ENCODE measurements around the gene NKD1.
"Not testable (repeated sequence)": the region's sequence is repeated elsewhere in the genome, so short reads cannot be mapped to it uniquely, and the experiment has no call there.

The NKD1 gene

DNA sequence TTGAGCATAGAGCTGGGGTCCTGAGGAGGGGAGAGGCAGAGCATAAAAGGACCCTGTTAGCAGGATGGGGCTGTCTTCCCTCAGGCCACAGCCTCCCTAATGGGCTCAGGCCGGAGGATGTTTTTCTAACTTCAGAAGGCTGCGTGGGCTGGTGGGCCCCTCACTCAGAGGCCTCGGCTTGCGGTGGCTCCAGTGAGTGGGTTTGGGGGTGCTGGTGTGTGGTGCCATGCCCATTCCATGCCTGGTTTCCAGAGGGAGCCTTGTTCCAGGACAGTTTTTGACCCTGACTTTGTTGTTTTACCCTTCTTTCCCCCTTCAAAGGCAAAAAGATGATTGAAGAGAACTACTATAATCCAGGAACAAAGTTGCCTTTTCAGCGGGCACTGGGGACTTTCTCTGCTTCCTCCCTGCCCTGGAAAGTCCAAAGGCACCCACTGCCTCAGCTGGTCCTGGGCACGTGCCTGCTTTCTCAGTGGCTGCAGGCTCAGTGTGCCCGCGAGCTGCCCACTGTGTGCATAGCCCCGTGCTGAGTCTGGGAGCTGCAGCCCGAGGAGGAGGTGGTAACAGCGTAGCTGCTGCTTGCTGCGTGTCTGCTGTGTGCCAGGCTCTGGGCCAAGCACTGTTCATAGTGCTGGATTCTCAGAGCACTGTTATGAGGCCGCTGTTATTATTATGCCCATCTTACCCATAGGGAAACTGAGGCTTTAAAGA is 11.8 kb downstream of the NKD1 start:
- DNase-seq (ENCODE audit: low read depth in 2 of 2), result no peak

DNA sequence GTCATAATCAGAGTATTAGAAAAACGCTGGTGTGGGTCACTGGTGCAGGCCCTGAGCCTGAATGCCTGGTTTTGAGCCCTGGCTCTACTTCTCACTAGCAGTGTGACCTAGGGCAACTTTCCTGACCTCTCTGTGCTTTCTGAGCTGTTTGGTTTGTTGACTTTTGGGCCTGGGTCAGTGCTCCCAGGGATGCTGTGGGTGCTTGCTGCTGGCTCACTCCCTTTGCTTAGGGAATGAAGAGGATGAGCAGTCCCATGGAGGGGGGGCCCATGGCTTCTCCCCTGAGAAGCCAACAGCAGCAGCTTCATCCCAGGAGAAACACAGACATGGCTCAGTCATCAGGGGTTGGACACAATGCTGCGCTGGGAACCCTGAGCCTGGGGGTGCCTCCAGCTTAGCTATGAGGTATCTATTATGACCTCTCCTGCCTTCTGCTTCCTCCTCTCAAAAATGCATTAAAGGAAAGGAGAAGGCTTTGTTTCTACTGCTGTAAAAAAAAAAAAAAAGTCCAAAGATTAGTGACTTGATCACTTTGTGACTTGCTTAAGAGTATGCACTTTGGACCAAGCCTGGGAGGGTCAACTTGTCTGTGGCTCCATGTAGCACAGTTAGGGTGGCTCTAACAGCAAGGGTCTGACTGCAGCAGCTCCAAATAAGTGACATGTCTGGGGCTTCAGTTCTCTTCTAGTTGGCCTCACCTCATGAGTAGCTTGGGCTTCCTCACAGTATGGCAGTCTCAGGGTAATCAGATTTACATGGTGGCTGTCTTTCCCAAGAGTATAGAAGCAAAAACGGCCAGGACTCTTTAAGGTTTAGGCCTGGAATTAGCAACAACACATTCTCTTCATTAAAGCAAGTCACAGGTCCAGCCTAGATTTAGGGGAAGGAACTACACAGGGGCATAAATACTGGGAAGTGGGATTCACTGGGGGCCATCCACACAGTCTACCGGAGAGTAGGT is 13.0 kb downstream of the NKD1 start:
- no peak for DNase-seq (ENCODE audit: low read depth in 2 of 2)

DNA sequence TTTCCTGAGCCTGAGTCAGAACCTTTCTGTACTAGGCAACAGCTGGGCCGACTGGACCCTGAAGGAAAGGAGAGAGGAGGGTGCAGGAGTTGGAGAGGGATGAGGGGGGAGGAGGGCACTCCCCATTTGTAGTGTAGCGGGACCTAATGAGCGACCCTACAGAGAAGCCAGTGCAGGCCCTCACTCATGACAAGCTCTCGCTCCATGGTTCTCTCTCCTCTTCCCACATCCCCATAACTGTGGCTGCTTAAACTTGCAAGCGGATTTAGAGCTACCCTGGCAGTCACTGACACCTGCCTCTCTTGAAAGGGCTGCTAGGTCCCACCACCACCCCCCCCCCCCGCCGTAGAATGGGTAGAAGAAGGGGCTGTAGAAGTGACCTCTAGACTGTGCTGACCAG is 14.5 kb downstream of the NKD1 start:
- DNase-seq (ENCODE audit: low read depth in 2 of 2), result no peak

DNA sequence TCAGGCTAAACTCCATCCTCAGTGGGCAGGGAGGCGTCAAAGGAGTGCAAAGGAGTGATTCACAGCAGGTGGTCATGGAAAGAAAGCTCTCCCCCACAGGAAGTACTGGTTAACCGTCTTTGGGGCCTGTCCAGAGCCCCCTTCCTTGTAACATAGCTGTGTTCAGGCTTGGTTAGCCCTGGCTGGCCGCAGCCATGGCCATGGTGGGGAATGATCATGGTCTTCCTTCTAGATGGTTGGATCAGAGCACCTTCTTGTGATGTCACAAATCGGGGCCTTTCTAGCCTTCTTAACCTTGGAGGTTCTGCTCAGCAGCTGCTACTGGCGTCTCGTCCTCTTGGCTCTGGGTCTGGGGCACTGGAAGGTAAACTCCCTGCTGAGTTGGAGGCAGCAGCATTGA is 15.8 kb downstream of the NKD1 start:
- no peak for DNase-seq (ENCODE audit: low read depth in 2 of 2)

GRCh38 chr16:50565428-50565827 is 17.2 kb downstream of the NKD1 start:
- DNase-seq (ENCODE audit: low read depth in 2 of 2), result no peak

DNA sequence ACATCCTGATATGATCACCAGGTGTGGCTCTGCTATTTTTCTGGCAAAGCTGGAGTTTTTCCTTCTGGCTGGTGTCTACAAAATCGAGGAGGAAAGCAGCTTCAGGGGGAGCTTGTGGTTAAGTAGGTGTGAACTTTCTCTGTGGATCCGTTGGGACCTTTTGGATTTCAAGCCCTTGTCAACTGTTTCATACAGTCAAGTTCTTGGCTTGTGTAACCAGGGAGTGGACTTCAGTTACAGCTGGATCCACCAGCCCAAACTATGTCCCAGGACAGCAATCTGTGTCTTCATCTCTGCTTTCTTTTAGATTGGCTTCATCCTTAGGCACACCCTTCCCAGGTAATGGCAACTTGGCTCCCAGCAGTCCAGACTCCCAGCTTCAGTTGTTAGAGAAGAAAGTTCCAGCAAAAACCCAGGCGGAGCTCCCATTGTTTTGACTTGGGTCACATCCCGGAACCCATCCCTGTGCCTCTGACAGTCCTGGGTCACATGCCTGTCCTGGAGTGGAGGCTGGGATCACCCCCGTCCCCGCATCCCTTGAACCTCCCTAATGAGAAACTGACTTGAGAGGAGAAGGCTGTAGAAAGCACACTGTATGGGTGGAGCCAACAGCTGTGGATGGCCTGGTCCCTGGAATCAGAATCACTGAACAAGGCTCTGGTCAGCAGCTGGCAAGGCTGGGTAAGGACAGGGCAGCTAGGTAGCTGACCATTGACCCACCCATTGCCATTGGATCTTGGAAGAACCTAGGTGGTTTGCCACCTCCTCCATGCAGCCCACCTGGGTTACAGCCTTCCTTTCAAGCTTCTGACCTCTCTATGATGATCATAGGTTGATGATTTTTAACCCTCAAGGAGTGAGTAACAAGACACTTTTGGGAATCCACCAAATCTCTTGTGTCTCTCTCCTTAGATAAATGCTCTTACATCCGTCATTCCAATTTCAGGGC is 18.1 kb downstream of the NKD1 start:
- no peak for DNase-seq (ENCODE audit: low read depth in 2 of 2)

DNA sequence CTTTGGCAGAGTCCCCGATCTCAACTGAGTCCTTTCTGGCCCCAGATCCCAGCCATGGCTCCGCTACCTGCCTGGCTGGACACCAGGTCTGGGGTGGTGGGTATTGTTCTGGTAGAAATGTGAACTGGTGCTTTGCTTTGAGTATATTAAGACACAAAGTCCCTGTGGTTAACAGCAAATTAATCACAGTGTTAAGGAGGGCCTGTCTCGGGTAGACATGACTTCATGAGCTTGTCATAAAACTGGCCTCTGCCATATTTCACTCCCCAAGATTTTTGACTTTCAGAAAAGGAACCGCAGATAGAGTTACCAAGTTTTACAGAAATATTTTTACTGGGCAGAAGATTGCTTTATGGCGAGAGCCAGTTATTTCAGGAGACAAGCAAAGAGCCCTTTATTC is 19.5 kb downstream of the NKD1 start:
- no peak for DNase-seq (ENCODE audit: low read depth in 2 of 2)

- DNase-seq (ENCODE audit: low read depth in 2 of 2), result no peak
These were observed 20.1 kb downstream of the NKD1 start for GRCh38 chr16:50568187-50568815.

- no peak for DNase-seq (ENCODE audit: low read depth in 2 of 2)
These were observed 22.2 kb downstream of the NKD1 start for GRCh38 chr16:50570354-50570753.

DNA sequence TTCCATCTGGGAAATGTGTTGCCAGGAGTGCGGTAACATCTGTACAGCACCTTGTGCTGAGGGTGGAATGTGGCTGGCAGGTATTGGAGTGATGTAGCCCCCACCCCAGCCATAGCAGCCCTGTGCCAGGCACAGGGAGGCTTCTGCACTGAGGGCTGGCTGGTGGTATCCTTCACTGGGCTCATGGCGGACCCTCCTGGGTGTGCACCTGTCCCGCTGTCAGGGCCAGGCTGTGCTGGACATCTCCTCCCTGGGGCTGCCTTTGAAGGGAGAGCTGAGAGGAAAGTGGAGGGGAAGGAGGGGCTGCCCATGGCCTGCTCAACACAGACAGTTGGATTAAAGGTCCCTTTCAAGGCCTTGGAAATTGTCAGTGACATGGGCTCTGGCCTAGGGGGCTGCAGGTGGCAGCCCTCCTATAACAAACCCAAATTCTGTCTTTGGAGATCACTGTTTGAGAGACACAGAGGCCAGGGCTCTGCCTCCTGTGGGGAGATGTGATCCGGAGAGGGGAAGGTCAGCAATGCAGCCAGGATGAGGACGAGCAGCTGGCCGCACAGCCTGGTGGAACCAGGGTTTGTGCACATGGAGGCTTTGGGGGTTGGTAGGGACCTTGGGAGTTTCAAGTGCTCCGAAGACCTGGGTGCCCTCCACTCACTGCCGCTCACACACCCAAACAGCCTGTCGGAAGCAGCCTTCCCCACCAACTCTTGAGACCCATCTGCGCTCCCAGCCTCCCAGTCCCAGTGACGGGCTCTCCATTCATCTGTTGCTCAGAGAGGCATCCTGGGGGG is 22.8 kb downstream of the NKD1 start:
- DNase-seq (ENCODE audit: low read depth in 2 of 2), result no peak

GRCh38 chr16:50571786-50572185 is 23.6 kb downstream of the NKD1 start:
- DNase-seq (ENCODE audit: low read depth in 2 of 2), result no peak

DNA sequence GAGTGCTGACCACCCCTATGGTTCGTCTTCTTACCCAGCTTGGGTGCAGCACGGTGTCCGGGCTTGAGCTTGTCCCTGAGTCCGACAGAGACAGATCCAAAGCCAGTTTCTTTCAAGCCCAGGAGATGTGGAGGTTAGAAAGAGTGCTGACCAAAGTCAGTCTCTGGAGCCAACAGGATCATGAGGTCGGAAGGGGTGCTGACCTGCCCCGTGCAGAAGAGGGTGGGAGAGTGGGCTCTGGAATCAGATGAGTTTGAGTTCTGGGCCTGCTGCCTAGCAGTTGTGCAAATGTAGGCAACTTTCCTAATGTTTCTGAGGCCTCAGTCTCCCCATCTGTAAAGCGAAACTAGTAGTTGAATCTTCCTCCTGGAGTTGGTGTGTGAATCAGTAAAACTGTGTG is 24.5 kb downstream of the NKD1 start:
- DNase-seq (ENCODE audit: low read depth in 2 of 2), result no peak

DNA sequence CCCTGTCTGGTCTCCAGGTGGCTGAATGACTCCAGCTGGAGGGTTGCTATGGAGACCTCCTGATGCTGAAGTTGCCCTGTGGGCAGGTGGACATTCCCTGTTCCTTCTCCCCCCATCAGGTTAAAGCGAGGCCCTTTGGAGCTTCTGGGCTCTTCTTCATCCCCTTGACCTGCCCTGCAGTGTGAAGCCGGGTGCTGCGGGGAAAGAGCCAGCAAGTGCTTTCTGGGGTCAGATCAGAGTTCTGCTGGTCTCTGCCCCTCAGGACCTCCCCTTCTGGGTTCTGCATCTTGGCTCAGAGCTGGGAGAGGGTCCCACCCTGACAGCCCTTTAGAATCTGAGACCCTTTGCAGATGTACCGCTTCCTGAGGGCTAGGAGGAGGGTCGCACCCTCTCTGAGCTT is 25.1 kb downstream of the NKD1 start:
- no peak for DNase-seq (ENCODE audit: low read depth in 2 of 2)

DNA sequence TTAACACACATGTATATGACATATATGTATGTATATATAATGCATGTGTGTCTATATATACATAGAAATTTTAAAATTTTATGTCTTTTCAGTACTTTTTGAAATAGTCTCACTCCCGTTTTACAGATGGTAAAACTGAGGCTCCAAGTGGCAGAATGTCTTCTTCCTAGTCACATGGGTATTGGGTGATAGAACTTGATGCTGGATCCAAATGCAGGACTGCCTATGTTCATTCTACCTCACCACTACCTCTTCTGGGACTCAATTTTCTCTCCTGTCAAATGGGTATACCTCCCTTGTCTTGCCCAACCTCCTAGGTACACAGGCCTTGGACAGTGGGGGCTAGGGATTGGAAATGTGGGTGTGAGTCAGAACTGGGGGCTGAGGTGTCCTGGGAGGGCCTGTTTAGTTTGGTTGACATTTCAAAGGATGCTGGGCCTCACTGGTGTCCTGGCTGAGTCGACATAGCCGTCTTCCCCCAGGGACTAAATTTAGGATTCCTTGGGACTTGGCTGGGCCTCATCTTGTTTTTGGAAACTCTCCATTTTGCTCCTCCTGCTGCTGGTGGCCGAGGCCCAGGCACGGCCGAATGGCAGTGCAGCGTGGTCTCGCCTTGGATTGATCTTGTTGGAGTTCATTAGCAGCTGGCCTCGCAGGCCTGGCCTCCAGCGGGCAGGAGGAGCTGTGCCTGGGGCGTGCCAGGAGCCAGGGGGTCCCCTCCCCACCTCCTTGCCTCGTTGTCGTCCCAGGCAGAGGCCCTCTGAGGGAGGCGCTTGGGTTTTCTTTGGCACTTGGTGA is 25.9 kb downstream of the NKD1 start:
- DNase-seq (ENCODE audit: low read depth in 2 of 2), result no peak

DNA sequence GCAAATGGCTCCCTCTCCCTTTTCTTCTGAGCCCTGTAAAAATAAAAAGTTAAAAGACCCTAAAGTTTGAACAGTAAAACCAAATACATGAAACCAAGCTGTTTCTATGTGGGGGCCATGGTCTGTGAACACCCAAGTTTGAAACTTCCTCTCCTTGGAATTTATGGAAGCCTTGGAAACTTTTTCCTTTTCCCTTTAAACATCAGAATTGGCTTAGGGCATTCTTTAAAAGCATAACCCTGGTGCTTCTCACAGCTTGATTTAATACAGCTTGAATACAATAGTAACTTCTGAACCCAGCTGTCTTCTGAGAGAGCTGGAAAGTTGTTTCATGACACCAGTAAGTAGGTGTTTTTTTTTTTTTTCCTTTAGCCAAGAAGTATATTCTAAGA is 26.5 kb downstream of the NKD1 start:
- DNase-seq (ENCODE audit: low read depth in 2 of 2), result no peak

GRCh38 chr16:50575743-50576142 is 27.5 kb downstream of the NKD1 start:
- DNase-seq (ENCODE audit: low read depth in 2 of 2), result no peak

DNA sequence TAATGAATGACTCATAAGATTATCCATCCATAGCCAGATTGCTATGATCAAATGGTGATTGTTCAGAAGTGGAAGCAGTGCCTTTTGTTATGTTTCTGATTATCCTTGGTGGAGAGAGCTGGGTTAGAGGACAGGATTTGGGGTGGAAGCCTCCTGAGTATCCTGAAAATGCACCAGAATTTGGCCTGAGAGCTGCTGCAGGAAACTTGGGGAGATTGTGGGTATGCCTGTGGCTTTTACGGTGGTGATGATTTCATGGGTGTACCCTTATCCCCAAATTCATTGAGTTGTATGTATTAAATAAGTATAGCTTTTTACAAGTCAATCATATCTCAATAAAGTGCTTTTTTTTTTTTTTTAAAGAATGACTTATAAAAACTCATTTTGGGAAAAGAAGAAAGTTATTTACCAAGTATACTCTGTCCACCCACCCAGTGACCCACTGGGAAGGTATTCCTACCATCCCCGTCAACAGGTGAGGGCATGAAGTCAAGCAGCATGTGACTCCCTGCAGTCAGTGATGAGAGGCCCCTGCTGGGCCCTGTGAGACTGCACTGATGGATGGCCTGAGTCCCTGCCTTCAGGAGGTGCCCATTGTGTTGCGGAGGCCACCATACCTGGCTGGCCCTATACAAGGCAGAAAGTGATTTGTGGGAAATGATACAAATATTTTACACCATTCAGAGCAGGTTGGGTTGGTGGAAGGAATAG is 28.4 kb downstream of the NKD1 start:
- no peak for DNase-seq (ENCODE audit: low read depth in 2 of 2)

- no peak for DNase-seq (ENCODE audit: low read depth in 2 of 2)
These were observed 29.9 kb downstream of the NKD1 start for GRCh38 chr16:50578137-50578536.

DNA sequence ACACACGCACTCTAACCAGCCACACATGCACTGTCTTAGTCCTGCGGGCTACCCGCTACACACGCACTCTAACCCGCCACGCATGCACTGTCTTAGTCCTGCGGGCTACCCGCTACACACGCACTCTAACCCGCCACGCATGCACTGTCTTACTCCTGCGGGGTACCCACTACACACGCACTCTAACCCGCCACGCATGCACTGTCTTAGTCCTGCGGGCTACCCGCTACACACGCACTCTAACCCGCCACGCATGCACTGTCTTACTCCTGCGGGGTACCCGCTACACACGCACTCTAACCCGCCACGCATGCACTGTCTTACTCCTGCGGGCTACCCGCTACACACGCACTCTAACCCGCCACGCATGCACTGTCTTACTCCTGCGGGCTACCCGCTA is 31.2 kb downstream of the NKD1 start:
- DNase-seq (ENCODE audit: low read depth in 2 of 2), result not testable (repeated sequence)

All from activated CD8-positive, alpha-beta memory T cell treated with anti-CD3 and anti-CD28 coated beads for 4 hours (primary cell).